Stimulated activated effector memory CD8-positive, alpha-beta T cell treated with anti-CD3 and anti-CD28 coated beads, Interleukin-12 subunit alpha, Interleukin-12 subunit beta, amount 100 ng/mL, for 72 hours (primary cell): Measurements from ENCODE around the gene CAMK2G.
A peak's percentile ranks its signal among the peaks of the same experiment; 100 is the strongest.

Experiments used
- ATAC-seq: fragments of 150-1000 bp; cut with Tn5 transposase; 2 replicates; pipeline ENCODE4 v1.10.0; 2021
- DNase-seq, 2 donors: peaks; one replicate each; pipeline ENCODE4 v3.0.0; 2021 to 2022; ENCODE audit warnings: low spot score in 2 of 2
- H3K27ac Mint-ChIP-seq: one replicate; pipeline ENCODE4 v1.8.0; 2022; ENCODE audit warnings: mild to moderate bottlenecking, mixed read lengths
- H3K36me3 Mint-ChIP-seq: one replicate; pipeline ENCODE4 v1.8.0; 2022; ENCODE audit warnings: mild to moderate bottlenecking, mixed read lengths
- H3K4me1 Mint-ChIP-seq: one replicate; pipeline ENCODE4 v1.8.0; 2022; ENCODE audit warnings: mixed read lengths
- H3K4me3 Mint-ChIP-seq: one replicate; pipeline ENCODE4 v1.8.0; 2022; ENCODE audit warnings: mild to moderate bottlenecking, mixed read lengths
- H3K9me3 Mint-ChIP-seq: one replicate; pipeline ENCODE4 v1.8.0; 2022; ENCODE audit warnings: mixed read lengths

Gene CAMK2G

DNA sequence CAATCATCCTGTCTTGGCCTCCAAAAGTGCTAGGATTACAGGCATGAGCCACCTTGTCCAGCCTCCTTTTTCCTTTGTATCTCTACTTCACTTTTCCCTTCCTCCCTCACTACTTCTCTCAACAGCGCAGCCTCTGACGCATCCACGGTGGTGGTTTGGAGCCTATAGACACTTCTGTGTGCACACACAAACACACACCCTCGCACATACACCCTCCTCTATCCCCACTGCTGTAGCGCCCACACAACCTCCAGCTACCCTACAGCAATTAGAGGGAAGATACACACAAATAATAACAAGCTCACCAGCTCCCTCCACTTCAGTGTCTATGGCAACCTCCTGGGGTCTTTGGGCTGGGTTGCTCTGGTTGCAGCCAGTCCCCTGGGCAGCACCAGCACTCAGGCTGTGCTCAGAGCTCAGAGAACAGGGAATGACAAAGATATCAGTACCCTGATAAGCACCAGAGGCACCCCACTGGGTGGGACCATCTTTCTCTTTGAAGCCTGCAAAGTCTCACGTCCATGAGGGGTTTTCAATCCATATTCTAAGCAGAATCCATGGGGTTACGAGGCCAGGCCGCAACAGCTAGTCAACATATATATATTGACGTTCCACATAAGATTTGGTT, 3.3 kb upstream of the CAMK2G start:
- H3K36me3 Mint-ChIP-seq, result peaks cover 13% of the 10 kb centered on the region
- no peak overlapping the region for H3K27ac Mint-ChIP-seq
- no peak for ATAC-seq

DNA sequence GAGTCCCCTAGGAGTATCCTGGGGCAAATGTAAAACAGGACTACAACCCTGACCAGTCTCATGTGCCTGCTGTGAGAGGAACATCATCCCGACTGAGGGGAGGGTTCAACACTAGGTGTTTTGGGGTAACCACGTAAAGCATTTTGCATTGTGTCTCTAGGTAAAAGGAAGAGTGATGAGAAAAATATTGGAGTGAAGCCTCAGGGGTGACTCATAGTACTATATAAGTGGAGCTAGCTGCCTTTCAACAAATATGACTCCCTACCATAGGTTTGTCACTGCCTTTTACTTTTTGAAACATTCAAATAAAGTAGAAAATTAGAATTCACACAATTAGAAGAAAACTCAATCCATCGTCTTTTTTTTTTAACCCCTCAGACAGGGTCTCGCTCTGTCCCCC, 2.6 kb upstream of the CAMK2G start:
- no peaks in the 10 kb centered on the region for H3K9me3 Mint-ChIP-seq
- H3K4me3 Mint-ChIP-seq, result no peak overlapping the region
- ATAC-seq (no peak), DNase-seq (no peak)
- peaks cover 57% of the 10 kb centered on the region for H3K4me1 Mint-ChIP-seq
- H3K27ac Mint-ChIP-seq, result no peak overlapping the region
- H3K36me3 Mint-ChIP-seq, result peaks cover 16% of the 10 kb centered on the region

More for the DNA sequence above, 3.3 kb upstream of the CAMK2G start:
- Mint-ChIP-seq H3K4me1 (peaks cover 50% of the 10 kb centered on the region), H3K9me3 (no peaks in the 10 kb centered on the region), H3K4me3 (no peak overlapping the region)
- no peak for DNase-seq

DNA sequence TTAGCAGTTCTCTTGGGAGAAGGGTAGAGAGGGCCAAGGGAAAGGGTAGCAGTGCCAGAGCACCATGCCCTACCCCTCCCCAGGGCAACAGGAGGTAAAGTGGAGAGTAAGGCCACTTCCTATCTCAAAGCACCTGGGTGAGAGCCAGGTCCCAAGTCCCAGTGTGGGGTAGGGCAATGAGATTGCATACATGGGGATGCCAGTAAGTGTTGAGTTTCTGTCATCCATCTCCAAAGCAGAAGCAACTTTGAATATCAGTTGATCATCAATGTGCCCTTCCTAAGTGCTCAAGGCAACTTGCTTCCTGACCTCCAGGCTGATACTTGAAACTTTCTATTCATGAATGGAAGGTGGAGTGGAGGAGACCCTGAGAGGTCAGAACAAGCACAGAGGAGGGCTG, 2.2 kb upstream of the CAMK2G start:
- Mint-ChIP-seq H3K4me3 (no peak overlapping the region), H3K27ac (no peak overlapping the region), H3K9me3 (no peaks in the 10 kb centered on the region), H3K36me3 (peaks cover 16% of the 10 kb centered on the region), H3K4me1 (peaks cover 61% of the 10 kb centered on the region)
- DNase-seq (no peak), ATAC-seq (no peak)

DNA sequence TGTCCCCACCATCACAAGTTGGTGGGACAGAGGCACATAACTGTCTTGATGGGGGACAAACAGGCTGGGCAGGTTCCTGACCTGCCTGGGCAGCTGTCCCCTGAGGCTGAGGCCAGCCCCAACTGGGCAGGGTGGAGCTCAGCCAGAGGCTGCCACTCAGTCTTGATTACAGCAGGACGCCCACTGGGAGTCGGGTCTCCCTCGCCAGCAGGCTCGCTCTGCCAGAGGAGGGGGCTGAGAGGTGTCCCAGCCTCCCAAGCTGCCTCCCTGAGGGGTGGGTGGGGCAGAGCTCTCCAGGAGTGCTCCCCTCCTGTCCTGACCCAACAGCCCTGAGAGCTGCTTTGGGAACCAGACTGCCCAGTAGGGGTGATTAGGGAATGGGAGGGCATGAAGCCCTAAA, 1.8 kb upstream of the CAMK2G start:
- H3K9me3 Mint-ChIP-seq, result no peaks in the 10 kb centered on the region
- H3K4me1 Mint-ChIP-seq, result peaks cover 65% of the 10 kb centered on the region
- H3K36me3 Mint-ChIP-seq, result peaks cover 16% of the 10 kb centered on the region
- DNase-seq (no peak), ATAC-seq (no peak)
- H3K27ac Mint-ChIP-seq, result no peak overlapping the region
- no peak overlapping the region for H3K4me3 Mint-ChIP-seq

- H3K36me3 Mint-ChIP-seq, result peaks cover 22% of the 10 kb centered on the region
- ATAC-seq, result peak; percentile 26
- no peak for DNase-seq
- H3K27ac Mint-ChIP-seq, result no peak overlapping the region
- H3K4me1 Mint-ChIP-seq, result peaks cover 67% of the 10 kb centered on the region
- peak overlapping the region; percentile 80 for H3K4me3 Mint-ChIP-seq
- H3K9me3 Mint-ChIP-seq, result no peaks in the 10 kb centered on the region
These were observed 752 bp upstream of the CAMK2G start for GRCh38 chr10:73875139-73875475.

DNA sequence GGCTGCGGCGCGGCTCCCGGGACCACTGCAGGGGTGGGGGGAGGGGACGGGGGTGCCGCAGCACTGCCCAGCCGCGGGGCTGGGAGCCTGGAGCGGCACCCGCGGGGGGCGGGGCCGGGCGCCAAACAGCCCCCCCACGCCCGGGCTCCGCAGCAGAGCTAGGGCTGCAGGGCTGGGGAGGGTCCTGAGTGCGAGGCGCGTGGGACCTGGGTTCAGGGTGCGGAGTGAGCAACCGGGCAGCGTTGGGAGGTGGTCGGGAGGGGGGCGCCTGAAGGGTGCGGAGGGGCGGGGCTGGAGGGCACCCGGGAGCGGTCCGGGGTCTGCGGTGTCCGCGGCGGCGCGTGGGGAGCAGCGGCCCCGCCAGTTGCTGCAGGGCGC, 528 bp downstream of the CAMK2G start:
- H3K36me3 Mint-ChIP-seq, result peaks cover 16% of the 10 kb centered on the region
- ATAC-seq (peak; percentile 17), DNase-seq (no peak)
- peaks cover 57% of the 10 kb centered on the region for H3K4me1 Mint-ChIP-seq
- H3K9me3 Mint-ChIP-seq, result no peaks in the 10 kb centered on the region
- peak overlapping the region; percentile 80 for H3K4me3 Mint-ChIP-seq
- no peak overlapping the region for H3K27ac Mint-ChIP-seq

- no peaks in the 10 kb centered on the region for H3K9me3 Mint-ChIP-seq
- peaks cover 62% of the 10 kb centered on the region for H3K4me1 Mint-ChIP-seq
- ATAC-seq (no peak), DNase-seq (no peak)
- H3K36me3 Mint-ChIP-seq, result peaks cover 16% of the 10 kb centered on the region
- H3K27ac Mint-ChIP-seq, result peak overlapping the region; percentile 82
- peak overlapping the region; percentile 80 for H3K4me3 Mint-ChIP-seq
These were observed 1.1 kb downstream of the CAMK2G start for GRCh38 chr10:73873142-73873837.

DNA sequence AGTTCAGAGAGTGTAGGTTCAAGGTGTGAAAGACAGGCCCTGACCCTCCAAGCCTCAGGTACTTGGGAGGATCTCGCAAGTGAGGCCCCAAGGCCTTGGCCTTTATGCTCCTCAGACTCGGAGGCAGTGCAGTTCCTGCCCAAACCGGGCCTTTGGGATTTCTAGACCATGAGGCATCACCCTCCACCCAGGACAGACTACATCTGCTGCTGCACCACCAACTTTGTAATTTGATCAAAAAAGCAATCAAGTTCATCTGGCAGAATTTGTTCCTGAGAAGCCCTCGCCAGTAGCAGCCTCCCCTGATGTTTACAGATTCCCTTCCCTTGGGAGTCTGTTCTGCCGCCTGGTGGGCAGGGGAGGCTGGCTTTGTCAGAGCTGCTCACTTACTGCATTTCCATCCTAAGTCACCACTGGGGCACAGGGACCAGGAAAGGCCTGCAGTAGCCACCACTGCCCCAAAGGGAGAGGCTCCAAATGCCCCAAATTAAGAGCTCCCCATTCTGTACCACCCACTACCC, 2.1 kb downstream of the CAMK2G start:
- DNase-seq (no peak), ATAC-seq (no peak)
- Mint-ChIP-seq H3K4me1 (peaks cover 62% of the 10 kb centered on the region), H3K36me3 (peaks cover 16% of the 10 kb centered on the region), H3K27ac (peak overlapping the region; percentile 82), H3K4me3 (peak overlapping the region; percentile 80), H3K9me3 (no peaks in the 10 kb centered on the region)

DNA sequence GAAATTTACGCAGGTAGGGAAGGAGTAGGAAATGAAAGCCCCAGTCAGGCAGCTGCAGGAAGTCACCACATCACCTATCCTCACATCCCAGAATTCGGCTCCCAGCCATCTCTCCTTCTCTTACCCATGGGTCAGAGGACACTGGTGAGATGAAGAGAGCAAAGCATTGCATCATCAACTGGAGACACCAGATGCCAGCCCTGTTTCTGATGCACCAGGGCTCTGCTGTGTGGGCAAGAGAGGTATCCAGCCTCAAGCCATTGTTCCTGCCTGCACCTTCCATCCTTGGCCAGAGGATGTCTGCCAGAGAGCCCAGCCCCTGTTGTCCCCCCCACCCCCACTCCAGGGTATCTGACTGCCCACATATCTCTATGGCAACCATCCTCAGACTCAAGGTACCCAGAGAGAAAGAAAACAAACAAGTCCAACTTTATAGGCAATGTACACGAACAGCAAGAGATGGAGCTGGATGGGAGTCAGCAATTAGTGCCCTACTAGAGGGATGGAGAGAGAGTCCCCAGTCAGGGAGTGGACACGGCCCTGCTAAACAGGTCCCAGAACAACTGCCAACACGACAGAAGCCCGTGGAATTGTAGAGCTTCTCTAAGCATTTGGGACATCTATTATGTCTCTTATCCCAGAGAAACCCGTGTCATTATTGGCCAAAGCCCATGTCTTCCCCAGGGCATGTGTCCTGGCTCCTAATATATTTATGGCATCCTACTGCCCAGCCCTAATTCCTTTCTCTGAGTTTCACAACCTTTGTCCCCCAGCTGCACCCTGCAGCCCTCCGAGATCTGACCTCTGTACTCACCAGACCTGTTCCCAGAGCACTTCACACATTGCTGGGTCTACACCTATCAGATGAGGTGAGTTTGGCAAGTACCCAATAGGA, 2.8 kb downstream of the CAMK2G start:
- peaks cover 68% of the 10 kb centered on the region for H3K4me1 Mint-ChIP-seq
- H3K27ac Mint-ChIP-seq, result peak overlapping the region; percentile 82
- no peak for DNase-seq
- no peak overlapping the region for H3K4me3 Mint-ChIP-seq
- H3K9me3 Mint-ChIP-seq, result no peaks in the 10 kb centered on the region
- H3K36me3 Mint-ChIP-seq, result peaks cover 16% of the 10 kb centered on the region
- no peak for ATAC-seq

GRCh38 chr10:73868655-73869195, 5.6 kb downstream of the CAMK2G start:
- DNase-seq, result no peak
- Mint-ChIP-seq H3K4me1 (peaks cover 81% of the 10 kb centered on the region), H3K9me3 (no peaks in the 10 kb centered on the region), H3K36me3 (peaks cover 22% of the 10 kb centered on the region), H3K4me3 (no peak overlapping the region), H3K27ac (peak overlapping the region; percentile 99)
- no peak for ATAC-seq

- no peak for ATAC-seq
- H3K4me3 Mint-ChIP-seq, result no peak overlapping the region
These were observed 6.3 kb downstream of the CAMK2G start for GRCh38 chr10:73867871-73868631.

DNA sequence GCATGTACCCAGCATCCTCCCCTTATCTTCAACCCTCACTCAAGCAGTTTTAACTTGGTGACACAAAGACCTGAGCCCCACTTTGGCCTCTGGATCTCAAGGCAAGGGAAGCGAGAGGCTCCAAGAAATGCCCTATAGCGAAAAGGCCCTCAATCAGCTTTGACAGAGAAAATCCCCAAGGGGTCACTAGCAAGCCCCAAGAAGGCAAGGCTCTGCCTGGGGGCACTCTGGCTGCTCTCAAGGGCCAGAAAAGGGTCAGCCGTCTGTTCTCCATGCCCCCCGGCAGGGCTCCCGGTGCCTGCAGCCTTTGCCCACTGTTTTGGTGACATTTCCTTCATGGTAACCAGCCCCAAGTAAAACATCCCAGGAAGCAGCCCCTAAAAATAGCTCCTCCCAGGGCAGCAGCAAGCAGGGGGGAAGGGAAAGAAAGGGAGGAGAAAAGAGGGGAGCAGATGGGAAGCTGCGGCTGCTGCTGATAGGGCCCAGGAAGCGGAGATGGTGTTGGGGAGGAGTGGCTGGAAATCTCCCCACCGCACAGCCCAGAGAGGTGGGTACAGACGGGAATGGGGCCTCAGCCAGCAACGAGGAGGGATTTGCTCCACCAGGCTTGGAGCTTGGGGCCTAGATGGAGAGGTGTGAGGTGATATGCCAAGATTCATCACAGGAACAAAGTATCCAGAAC, 7.1 kb downstream of the CAMK2G start:
- Mint-ChIP-seq H3K9me3 (no peaks in the 10 kb centered on the region), H3K36me3 (peaks cover 12% of the 10 kb centered on the region), H3K27ac (peak overlapping the region; percentile 99), H3K4me3 (no peak overlapping the region), H3K4me1 (peaks cover 69% of the 10 kb centered on the region)
- ATAC-seq, result no peak
- no peak for DNase-seq

More at GRCh38 chr10:73867871-73868631, 6.3 kb downstream of the CAMK2G start:
- Mint-ChIP-seq H3K9me3 (no peaks in the 10 kb centered on the region), H3K4me1 (peaks cover 77% of the 10 kb centered on the region), H3K36me3 (peaks cover 19% of the 10 kb centered on the region), H3K27ac (peak overlapping the region; percentile 99)
- no peak for DNase-seq

DNA sequence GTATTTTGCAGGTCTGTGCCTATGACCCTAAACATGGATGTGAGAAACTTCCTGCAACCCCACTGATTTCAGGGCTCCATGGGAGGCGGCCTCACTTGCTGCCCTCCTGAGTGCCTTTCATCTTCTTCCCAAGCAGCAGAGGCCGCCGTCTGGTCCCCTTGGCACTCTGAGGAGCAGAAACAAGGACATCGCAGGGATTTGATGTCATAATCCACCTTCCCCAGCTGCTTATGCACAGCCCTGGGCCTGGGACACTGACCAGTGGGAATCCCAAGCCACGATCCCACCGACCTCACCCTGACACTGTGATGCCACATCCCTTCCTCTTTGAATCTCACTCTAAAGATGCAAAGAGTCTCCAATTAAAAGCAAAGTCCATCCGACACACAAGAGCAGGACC, 7.7 kb downstream of the CAMK2G start:
- H3K27ac Mint-ChIP-seq, result peak overlapping the region; percentile 99
- H3K36me3 Mint-ChIP-seq, result peaks cover 12% of the 10 kb centered on the region
- H3K9me3 Mint-ChIP-seq, result no peaks in the 10 kb centered on the region
- peaks cover 63% of the 10 kb centered on the region for H3K4me1 Mint-ChIP-seq
- ATAC-seq (no peak), DNase-seq (no peak)
- peak overlapping the region; percentile 89 for H3K4me3 Mint-ChIP-seq
